Stimulated activated CD8-positive, alpha-beta memory T cell treated with anti-CD3 and anti-CD28 coated beads, Interleukin-15, amount 100 ng/mL, for 24 hours (primary cell): ENCODE data around the gene MMRN2.

Experiments used
- DNase-seq: peaks from one replicate; pipeline ENCODE4 v3.0.0-alpha.2; 2020; ENCODE audit warnings: low read depth

Gene MMRN2

GRCh38 chr10:86970162-86970981, 13.0 kb upstream of the MMRN2 start:
- no peak for DNase-seq

GRCh38 chr10:86969421-86970041, 12.1 kb upstream of the MMRN2 start:
- DNase-seq: no peak

- DNase-seq: no peak
These were observed 11.6 kb upstream of the MMRN2 start for GRCh38 chr10:86968994-86969355.

GRCh38 chr10:86968271-86968993, 11.0 kb upstream of the MMRN2 start, which contains the start of gene ADIRF:
Gene ADIRF, plus strand, starts transcription at chr10:86968482. Its CDS starts 63 bp downstream, at chr10:86968545.
- DNase-seq: no peak

GRCh38 chr10:86967481-86967941, 10.1 kb upstream of the MMRN2 start:
- no peak for DNase-seq

GRCh38 chr10:86965986-86966654, 8.7 kb upstream of the MMRN2 start:
- DNase-seq: no peak

- no peak for DNase-seq
These were observed 7.4 kb upstream of the MMRN2 start for GRCh38 chr10:86964847-86965190.

- no peak for DNase-seq
These were observed 6.8 kb upstream of the MMRN2 start for GRCh38 chr10:86964061-86964846.

GRCh38 chr10:86963341-86963919, 6.0 kb upstream of the MMRN2 start:
- no peak for DNase-seq

- no peak for DNase-seq
These were observed 5.5 kb upstream of the MMRN2 start for GRCh38 chr10:86962981-86963310.

- DNase-seq: no peak
These were observed 4.9 kb upstream of the MMRN2 start for GRCh38 chr10:86962136-86962980.

GRCh38 chr10:86961481-86962091, 4.2 kb upstream of the MMRN2 start:
- no peak for DNase-seq

- DNase-seq: no peak
These were observed 3.5 kb upstream of the MMRN2 start for GRCh38 chr10:86960863-86961434.

- DNase-seq: no peak
These were observed 2.8 kb upstream of the MMRN2 start for GRCh38 chr10:86960003-86960862.

GRCh38 chr10:86959737-86960002, 2.3 kb upstream of the MMRN2 start:
- no peak for DNase-seq

- DNase-seq: no peak
These were observed 1.7 kb upstream of the MMRN2 start for GRCh38 chr10:86958901-86959736.

- DNase-seq: no peak
These were observed 893 bp upstream of the MMRN2 start, which contains the start of gene SNCG for GRCh38 chr10:86958116-86958900. Gene SNCG, plus strand, starts transcription at chr10:86958599. Its CDS starts 99 bp downstream, at chr10:86958698.
